BJ (cell line): Measurements from ENCODE around the gene PBX1. TPM values are rescaled to one million over a fixed set of nuclear protein-coding genes. Genes with fewer than 3 reads are reported as not detected.

Source experiments
- CTCF ChIA-PET: fragments of 350-600 bp; formaldehyde crosslinking; extraction: SDS; loops from one replicate; lab custom pipeline; 2021; ENCODE audit warnings: antibody characterized with exemption, inconsistent platforms; lab: Yijun Ruan, JAX
- POLR2A ChIA-PET: fragments of 300-600 bp; sonication (Branson Sonifier 250); formaldehyde crosslinking; extraction: SDS; loops from one replicate; lab custom pipeline; 2021; ENCODE audit warnings: antibody characterized with exemption; lab: Charles Lee
- DNase-seq: peaks from one replicate; pipeline ENCODE4 v3.0.0-alpha.2; 2011; ENCODE audit warnings: low read depth
- H3K27me3 ChIP-seq: 2 replicates; pipeline ENCODE4 v1.6.0; 2011; ENCODE audit warnings: low read length; ENCODE audit not compliant: control insufficient read depth, insufficient read depth
- H3K36me3 ChIP-seq: 2 replicates; pipeline ENCODE4 v1.5.1; 2011; ENCODE audit warnings: low read length; ENCODE audit not compliant: control insufficient read depth, insufficient read depth
- H3K4me3 ChIP-seq: 2 replicates; pipeline ENCODE4 v1.5.1; 2011; ENCODE audit warnings: low read depth, mild to moderate bottlenecking, control low read depth, low read length
- polyA plus RNA-seq: library from polyadenylated mRNA; depleted of rRNA; stranded (reverse); fragments of >200 nt; gene quantifications from 2 replicates; pipeline ENCODE4 v1.2.3, GENCODE V29; 2011
- TF ChIP-seq, protein P1 (sequence below): IDR thresholded peaks from 2 replicates; pipeline ENCODE4 v1.5.1; 2011; ENCODE audit warnings: low read depth, mild to moderate bottlenecking, control low read depth, inconsistent platforms, low read length, moderate library complexity; ENCODE audit not compliant: insufficient read depth

Gene PBX1
- polyA plus RNA-seq, 1 experiment, result 46.1 TPM

DNA sequence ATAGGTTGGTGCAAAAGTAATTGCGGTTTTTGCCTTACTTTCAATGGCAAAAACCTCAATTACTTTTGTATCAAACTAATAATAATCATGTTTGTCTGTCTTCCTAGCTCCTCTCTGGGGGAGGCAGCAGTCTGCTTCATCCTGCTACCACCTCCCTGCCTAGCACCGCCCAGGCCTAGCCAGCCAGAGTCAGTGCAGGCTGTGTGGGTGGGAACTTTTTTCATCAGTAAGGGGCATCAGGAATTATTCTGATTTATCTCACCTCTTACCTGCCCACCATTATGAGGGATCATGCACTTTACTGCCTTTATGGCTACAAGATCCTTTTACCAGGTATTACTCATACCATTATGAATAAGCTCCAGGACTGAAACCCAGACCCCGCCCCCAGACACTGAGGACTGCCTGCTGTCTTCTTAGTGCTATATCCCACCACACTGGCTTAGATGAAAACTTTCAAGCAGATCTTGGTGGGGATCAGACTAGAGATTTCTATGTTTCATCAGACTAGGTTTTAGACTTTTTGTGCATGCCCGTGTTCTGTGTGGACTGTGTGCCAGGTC, 116.4 kb downstream of the PBX1 start:
- ChIA-PET CTCF (interaction anchor here (0.5 to 1.9 kb wide), 3 partner anchors 10 to 984 kb away, joined by 3 to 6 read pairs (median 4); no protein-coding TSS in a partner anchor), POLR2A (no interaction called here)
- TF ChIP-seq, protein P1, sequence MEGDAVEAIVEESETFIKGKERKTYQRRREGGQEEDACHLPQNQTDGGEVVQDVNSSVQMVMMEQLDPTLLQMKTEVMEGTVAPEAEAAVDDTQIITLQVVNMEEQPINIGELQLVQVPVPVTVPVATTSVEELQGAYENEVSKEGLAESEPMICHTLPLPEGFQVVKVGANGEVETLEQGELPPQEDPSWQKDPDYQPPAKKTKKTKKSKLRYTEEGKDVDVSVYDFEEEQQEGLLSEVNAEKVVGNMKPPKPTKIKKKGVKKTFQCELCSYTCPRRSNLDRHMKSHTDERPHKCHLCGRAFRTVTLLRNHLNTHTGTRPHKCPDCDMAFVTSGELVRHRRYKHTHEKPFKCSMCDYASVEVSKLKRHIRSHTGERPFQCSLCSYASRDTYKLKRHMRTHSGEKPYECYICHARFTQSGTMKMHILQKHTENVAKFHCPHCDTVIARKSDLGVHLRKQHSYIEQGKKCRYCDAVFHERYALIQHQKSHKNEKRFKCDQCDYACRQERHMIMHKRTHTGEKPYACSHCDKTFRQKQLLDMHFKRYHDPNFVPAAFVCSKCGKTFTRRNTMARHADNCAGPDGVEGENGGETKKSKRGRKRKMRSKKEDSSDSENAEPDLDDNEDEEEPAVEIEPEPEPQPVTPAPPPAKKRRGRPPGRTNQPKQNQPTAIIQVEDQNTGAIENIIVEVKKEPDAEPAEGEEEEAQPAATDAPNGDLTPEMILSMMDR, result no peak
- 0 out of 2 replicates have a peak, but pooled peaks cover 1% of the 10 kb centered on the region for H3K36me3 ChIP-seq
- no peaks in the 10 kb centered on the region for H3K27me3 ChIP-seq
- no peak for DNase-seq
- no peak overlapping the region for H3K4me3 ChIP-seq

DNA sequence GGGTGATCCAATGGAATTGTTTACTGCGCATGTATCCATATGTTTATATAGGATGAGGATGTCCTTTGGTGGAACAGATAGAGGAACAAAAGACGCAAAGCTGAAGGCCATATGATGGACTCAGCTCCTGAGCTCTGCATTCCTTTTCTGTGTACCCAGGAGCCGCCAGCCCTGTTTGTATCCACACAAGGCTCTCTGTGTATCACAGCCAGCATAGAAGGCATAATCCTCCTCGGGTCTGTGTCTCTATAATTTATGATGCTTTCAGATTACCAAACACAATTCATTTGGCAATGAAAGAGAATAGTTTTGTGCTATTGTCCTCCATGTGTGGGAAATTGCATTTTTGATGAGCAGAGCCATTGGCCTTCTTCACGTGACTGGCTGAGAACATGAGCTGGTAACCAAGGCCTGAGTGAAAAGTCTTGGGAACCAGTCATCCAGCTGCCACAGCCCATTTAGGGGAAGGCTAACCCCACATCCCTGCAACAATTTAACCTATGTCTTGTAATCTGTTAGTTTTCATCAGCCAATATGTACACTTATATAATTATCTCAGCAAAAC, 119.2 kb downstream of the PBX1 start:
- Histone ChIP-seq H3K27me3 (no peaks in the 10 kb centered on the region), H3K36me3 (0 out of 2 replicates have a peak, but pooled peaks cover 1% of the 10 kb centered on the region), H3K4me3 (no peak overlapping the region)
- DNase-seq, result no peak
- ChIA-PET CTCF (interaction anchor here (1.0 kb wide), 1 partner anchor 109 kb away, joined by 3 read pairs; no protein-coding TSS in a partner anchor), POLR2A (no interaction called here)
- TF ChIP-seq, protein P1, result no peak

DNA sequence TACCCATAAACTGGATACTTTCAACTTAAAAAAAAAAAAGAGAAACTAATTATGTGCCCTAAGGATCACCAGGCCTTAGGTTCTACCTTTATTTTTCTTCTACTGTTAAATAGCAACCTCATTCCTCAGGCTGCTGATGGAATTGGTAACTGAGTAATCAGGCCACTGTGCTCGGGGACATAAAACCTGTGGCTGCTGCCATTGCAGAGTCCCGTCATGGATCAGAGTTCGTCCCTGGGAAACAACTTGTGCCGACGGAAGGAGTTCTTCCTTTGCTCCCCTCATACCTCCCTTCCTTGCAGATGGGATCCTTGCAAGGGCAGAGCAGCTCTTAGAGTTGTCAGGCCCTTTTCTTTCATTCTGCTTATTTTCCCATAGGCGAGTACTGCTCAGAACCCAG, 123.6 kb downstream of the PBX1 start:
- ChIA-PET CTCF (no interaction called here), POLR2A (no interaction called here)
- TF ChIP-seq, protein P1, result no peak

DNA sequence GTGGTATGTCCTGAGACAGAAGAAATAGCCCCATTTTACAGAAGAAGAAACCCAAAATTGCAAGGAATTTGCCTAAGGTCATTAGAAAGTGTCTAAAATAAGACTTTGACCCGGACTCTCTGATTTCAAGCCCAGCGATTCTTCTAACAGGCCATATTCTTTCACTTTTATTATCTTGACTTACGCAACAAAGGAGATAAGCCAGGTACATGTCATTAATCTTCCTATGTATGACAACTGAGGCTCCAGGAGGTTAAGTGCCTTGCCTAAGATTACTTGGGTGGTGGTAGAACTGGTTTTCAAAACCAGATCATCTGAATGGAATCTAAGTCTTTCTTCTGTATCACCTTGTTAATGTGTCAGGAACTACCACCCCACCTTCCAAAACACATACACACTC, 124.3 kb downstream of the PBX1 start:
- H3K27me3 ChIP-seq, result no peaks in the 10 kb centered on the region
- ChIA-PET CTCF (no interaction called here), POLR2A (no interaction called here)
- TF ChIP-seq, protein P1, result no peak
- 0 out of 2 replicates have a peak, but pooled peaks cover 1% of the 10 kb centered on the region for H3K36me3 ChIP-seq
- no peak overlapping the region for H3K4me3 ChIP-seq
- DNase-seq, result no peak

More for the DNA sequence above, 123.6 kb downstream of the PBX1 start:
- Histone ChIP-seq H3K36me3 (0 out of 2 replicates have a peak, but pooled peaks cover 1% of the 10 kb centered on the region), H3K27me3 (no peaks in the 10 kb centered on the region), H3K4me3 (no peak overlapping the region)
- no peak for DNase-seq

DNA sequence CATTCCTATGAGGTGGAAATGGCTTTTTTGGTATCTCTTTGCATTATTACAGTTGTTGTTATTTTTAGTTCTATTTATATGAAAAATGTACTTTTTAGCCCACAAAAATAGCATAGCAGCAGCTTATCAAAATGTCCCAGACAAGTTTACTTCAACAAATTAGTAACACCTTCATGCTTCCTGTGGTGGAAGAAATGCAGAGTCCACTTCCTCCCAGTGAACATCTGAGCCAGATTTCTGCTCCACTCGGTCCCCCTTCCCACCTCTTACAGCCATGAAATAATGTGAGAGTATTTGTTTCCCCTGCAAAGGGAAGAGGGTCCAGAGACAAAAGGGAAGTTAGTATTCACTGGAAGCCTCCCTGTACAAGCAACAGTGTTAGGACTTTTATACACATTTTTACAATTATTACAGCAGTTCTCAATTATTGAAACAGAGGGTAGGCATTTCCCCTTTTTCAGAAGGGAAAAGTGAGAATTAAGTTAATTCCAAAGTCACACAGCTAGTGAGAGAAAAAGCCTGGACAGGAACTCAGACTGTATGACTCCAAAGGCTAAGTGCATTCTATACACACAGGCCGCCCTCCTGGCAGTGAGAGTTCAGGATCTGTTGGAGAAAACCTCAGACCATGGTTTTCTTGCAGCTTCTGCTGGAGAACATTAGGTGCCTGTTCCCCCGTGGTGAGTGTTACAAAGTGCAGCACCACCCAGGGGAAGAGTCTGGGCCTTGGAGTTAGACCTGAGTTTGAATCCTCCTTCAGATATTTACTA, 126.5 kb downstream of the PBX1 start:
- CTCF ChIA-PET, result interaction anchor here (0.6 kb wide), 1 partner anchor 406 kb away, joined by 3 read pairs; no protein-coding TSS in a partner anchor
- no peaks in the 10 kb centered on the region for H3K27me3 ChIP-seq
- H3K4me3 ChIP-seq, result no peak overlapping the region
- POLR2A ChIA-PET, result no interaction called here
- no peak for DNase-seq
- no peaks in the 10 kb centered on the region for H3K36me3 ChIP-seq
- TF ChIP-seq, protein P1, result no peak
